ENCODE measurements around the gene TCHHL1. TPM values are rescaled to one million over a fixed set of nuclear protein-coding genes. Genes with fewer than 3 reads are reported as not detected.

The TCHHL1 gene
- not detected for total RNA-seq

- ATAC-seq: no peak
These were observed at the start of gene TCHHL1 for GRCh38 chr1:152089014-152089674. TCHHL1 (minus strand) TSS chr1:152089064; CDS start chr1:152088143, 921 bp downstream.

GRCh38 chr1:152137215-152137614 is 48.4 kb upstream of the TCHHL1 start:
- no peak for ATAC-seq

- ATAC-seq: no peak
These were observed 41.3 kb upstream of the TCHHL1 start for GRCh38 chr1:152130186-152130585.

GRCh38 chr1:152127673-152128072 is 38.8 kb upstream of the TCHHL1 start:
- no peak for ATAC-seq

- no peak for ATAC-seq
These were observed 37.1 kb upstream of the TCHHL1 start for GRCh38 chr1:152125834-152126443.

- ATAC-seq: no peak
These were observed 30.1 kb upstream of the TCHHL1 start for GRCh38 chr1:152118915-152119314.

- no peak for ATAC-seq
These were observed 26.5 kb upstream of the TCHHL1 start, which contains the start of gene TCHH for GRCh38 chr1:152115344-152115743. TCHH (minus strand) TSS chr1:152115444; CDS start chr1:152114080, 1,364 bp downstream.

- ATAC-seq: no peak
These were observed 24.1 kb upstream of the TCHHL1 start for GRCh38 chr1:152112885-152113432.

GRCh38 chr1:152112101-152112884 is 23.4 kb upstream of the TCHHL1 start:
- ATAC-seq: no peak

- peak; percentile 44 for ATAC-seq
These were observed 22.7 kb upstream of the TCHHL1 start for GRCh38 chr1:152111515-152111968.

- peak; percentile 43 for ATAC-seq
These were observed 22.1 kb upstream of the TCHHL1 start for GRCh38 chr1:152110860-152111514.

- ATAC-seq: peak; percentile 39
These were observed 21.5 kb upstream of the TCHHL1 start for GRCh38 chr1:152110365-152110859.

GRCh38 chr1:152109998-152110294 is 21.1 kb upstream of the TCHHL1 start:
- no peak for ATAC-seq

GRCh38 chr1:152109231-152109997 is 20.6 kb upstream of the TCHHL1 start:
- no peak for ATAC-seq

- ATAC-seq: no peak
These were observed 20.0 kb upstream of the TCHHL1 start for GRCh38 chr1:152108882-152109222.

- ATAC-seq: no peak
These were observed 19.4 kb upstream of the TCHHL1 start for GRCh38 chr1:152107984-152108881.

GRCh38 chr1:152107031-152107983 is 18.4 kb upstream of the TCHHL1 start:
- ATAC-seq: no peak

GRCh38 chr1:152104854-152105253 is 16.0 kb upstream of the TCHHL1 start:
- peak; percentile 74 for ATAC-seq

- ATAC-seq: no peak
These were observed 8.1 kb upstream of the TCHHL1 start for GRCh38 chr1:152096931-152097330.

GRCh38 chr1:152086760-152087159 is 2.1 kb downstream of the TCHHL1 start:
- no peak for ATAC-seq
